Renal cortical epithelial cell (primary cell): ENCODE measurements around the gene GRM1. TPM values are rescaled to one million over a fixed set of nuclear protein-coding genes. Genes with fewer than 3 reads are reported as not detected.
"Not testable (repeated sequence)": the region's sequence is repeated elsewhere in the genome, so short reads cannot be mapped to it uniquely, and the experiment has no call there.

ENCODE experiments used
- DNase-seq: peaks from one replicate; pipeline ENCODE4 v3.0.0-alpha.2; 2011; ENCODE audit warnings: low read depth
- total RNA-seq: library from RNA; depleted of rRNA; stranded (reverse); fragments of >200 nt; gene quantifications from 2 replicates; pipeline ENCODE4 v1.2.3, GENCODE V29; 2014

The GRM1 gene
- total RNA-seq, 1 donor from 2014 or later = 0.10 TPM

DNA sequence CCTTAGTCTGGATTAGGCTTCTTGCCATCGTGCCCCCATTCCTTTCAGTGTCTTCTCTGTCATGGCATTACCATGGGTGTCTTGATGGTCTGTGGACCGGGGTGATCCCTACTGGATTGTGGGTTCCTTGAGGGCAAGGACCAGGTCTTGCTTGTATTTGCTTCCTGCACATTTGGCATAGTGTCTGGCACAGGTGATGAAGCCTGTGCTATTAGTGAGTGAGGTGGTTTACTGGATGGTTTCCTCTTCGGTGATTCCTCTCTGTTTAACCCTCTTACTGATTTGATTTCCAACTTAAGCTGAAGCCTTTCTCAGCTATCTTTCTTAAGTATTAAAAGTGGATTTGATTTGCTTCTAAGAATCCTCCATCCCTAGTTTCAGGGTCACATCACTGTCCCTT is 162.3 kb downstream of the GRM1 start:
- DNase-seq = no peak

DNA sequence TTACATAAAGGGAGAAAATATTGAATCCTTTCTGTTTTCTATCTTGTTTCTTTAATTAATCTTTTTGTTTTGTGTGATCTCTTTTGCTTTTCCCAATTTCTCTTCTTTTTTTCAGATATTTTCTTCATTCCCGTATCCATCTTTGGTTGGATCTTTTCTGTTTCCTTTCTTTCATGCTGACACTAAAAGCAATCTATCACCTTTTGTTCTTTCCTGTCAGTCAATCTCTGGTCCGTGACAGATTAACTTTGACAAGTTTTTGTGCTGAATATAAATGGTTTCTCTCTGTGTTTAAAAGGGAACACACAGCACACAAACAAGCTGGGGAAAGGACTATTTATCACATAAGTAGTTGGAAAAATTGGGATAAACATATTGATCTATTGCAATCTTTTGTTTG is 162.8 kb downstream of the GRM1 start:
- no peak for DNase-seq

DNA sequence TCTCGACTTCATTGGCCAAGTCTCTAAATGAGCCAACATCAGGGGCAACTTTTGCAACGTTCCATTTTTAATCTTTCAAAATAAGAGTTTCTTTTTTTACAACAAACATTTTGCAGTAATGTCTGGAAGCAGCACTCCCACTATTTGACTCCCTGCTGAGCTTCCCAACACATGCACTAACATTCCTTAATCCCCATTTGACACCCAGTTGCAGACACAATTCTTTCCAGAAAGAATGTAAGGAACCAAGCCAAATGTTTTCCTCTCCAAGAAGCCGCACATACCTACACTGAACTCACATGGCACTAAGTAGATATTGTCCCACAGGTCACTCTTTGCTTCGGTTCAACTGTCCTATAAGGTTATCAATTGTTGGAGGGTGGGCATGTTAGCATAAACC is 165.6 kb downstream of the GRM1 start:
- no peak for DNase-seq

DNA sequence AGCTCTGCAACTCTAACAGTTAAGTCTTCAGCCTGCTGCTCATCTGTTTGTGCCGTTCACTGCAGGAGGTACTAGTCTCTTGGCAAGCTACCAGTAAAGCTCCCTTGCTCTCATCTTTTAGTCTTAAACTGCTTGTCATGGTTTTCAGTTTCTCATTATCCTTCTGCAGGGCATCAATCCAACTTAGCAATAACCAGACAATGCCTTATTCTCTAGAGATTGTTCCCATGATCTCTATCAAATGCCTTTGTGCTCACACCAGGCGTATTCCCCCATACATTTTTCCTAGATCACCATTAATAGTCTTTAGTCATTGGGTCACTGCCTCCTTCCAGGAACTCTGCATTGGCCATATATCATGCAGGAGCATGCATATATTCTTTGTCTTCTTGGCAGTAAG is 171.3 kb downstream of the GRM1 start:
- no peak for DNase-seq

DNA sequence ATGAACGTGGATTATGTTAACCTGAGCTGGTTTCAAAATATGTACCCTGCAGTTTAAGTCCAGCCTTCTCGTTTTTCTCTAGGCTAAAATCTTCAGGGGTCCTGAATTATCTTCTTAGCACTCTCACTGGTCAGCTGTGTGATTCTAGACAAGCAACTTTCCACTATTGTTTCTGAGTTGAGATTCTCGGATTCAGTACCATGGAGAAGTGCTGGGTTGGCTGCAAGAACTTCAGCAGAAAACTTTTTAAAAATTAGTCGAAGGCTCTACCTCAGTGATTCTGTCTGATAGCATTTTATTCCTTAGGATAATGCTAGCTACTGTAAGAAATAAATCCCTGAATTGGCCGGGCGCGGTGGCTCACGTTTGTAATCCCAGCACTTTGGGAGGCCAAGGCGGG is 173.7 kb downstream of the GRM1 start:
- no peak for DNase-seq

DNA sequence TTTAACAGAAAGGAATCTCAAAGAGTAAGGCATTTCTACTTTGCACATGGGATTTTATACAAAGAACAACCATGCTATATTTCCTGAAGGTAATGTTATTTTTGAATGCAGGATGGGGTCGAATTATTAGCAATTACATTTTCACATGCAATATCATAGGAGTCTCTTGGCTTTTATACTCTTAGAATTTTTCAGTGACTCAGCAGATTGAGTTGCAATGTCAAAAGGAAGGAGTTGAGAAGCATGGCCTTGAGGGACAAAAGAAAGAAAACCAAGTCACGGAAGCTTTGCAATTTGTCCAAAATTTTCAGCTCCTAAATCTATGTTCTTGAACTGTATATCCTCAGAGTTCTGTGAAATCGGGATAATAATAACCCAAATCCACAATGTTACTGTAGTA is 181.1 kb downstream of the GRM1 start:
- DNase-seq = no peak

DNA sequence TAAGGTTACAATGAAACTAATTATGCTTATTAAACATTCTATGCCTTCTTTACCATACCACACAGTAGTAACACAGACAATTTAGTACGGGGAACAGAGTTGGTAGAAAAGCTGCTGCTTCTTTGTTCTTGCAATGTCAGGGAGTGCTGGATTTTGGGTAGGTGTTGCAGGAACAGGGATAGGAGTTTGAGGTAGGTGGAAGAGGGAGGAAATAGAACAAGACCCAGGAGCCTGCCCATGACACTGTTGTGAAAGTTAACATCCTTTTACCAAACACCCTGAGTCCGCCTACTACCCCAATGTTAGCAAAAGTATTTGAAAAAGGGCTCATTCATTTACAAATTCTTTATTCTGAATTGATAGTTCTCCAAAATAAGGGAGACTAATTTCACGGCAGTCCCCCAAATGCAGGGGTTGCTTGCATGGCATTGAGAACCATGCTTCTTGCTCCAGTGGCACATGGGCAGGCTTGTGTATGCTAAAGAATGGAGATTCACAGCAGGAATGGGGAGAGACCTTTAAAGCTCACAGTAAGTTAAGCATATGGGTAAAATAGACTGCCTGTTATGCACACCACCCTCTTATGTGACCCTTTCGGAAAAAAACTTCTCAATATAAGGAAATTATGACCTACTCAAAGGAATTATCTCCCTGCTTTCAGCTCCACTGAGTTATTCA is 181.7 kb downstream of the GRM1 start:
- DNase-seq = no peak

DNA sequence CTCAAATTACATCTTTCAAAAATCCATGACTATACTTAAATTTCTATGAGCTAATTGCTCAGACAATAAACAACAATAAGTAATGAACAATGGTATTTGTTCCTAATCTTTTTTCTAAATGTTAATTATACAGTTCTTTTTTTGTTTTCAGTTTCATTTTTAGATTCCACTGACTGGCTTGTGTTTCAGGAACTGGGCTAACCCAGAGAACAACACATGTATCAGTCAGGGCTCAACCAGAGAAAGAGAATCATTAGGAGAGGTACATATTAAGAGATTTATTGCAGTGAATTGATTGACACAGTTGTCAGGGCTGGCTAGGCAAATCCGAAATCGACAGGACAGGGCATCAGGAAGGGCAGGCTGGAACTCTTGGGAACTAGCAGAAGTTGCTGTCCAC is 182.8 kb downstream of the GRM1 start:
- DNase-seq = no peak

DNA sequence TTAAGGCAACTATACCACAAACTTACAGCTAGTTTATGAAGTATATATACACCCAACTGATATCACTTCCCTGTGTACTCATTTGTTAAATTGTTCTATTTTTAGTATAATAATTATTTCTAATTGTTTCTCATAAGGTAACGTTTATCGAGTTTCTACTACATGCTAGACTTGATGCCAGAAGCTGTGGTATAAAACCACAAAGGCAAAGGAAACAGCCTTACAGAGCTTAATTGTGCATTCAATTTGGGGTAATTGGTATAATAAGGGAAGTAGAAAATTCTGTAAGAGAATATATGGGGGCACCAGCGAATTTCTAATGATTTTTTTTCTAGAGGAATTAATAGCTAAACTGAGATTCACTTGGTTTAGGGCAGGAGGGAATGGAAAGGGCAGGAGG is 183.9 kb downstream of the GRM1 start:
- DNase-seq = no peak

DNA sequence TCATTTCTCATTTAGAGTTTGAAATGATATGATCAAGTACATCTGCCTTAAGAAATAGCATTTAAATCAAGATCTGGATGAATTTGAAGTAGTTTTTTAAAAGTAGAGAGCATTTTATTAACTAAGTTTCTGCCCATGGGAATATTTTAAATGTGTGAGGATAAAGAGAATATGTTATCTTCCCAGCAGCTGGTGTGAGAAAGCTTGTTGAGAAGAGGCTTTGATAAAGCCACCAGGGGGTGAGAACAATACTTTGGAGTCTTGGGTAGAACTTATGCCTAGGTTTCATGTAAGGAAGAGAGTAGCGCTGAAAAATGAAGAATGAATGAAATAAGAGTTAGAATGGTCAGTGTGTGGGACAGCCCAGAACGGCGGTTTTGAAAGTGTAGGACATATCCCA is 190.2 kb downstream of the GRM1 start:
- no peak for DNase-seq

DNA sequence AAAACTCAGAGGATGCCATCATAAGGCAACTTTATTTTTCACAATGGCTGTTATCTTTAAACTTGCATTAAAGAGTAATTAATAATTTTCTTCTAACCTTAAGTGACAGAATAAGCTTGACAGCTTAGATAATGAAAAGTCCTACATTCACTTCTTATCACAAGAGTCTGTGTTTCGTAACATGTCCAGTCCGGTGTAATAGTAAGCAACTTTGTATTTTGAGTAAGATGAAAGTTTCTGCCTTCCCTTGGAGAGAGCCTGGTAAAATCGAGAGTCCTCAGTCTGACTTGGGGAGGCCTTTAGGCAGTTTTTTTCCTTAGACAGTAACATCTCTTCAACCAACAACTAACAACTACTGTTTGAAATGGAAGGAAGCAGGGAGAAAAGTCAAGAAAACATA is 195.6 kb downstream of the GRM1 start:
- DNase-seq = no peak

DNA sequence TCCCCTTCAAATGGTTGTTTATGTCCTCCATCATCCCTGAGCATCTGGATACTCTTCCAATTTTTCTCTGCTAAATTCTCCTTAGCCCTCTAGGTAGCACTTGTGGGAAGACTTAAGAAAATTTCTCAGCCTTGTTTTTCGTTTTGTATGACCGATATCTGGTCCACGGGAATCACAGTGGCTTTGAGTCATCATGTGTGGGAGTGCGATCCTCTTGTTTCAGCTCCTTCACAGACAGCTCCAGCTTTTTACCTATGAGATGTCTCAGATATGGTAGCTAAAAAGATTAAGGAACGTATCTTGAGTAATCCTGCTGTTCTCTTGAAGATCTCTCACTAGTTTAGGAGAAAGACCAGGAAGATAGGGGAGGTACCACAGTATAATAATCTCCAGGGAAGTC is 196.1 kb downstream of the GRM1 start:
- no peak for DNase-seq

DNA sequence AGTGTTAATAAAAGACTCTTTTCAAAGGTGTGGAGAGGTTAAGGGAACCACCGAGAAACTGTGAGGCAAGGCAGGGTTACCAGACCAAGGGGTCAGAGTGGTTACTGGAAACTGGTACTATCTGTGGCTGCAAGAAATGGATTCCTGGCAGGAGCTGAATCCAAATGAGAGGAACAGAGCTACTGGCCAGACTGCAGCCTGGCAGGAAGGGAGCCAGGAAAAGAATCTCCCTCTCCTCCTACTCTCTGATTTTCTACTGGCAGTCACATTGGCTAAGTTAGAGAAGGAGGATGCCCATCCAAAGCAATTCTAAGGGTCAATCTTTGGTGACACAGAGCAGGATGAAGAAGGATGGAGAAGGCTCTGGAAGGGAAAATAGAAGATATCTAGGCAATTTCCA is 211.5 kb downstream of the GRM1 start:
- DNase-seq = no peak

DNA sequence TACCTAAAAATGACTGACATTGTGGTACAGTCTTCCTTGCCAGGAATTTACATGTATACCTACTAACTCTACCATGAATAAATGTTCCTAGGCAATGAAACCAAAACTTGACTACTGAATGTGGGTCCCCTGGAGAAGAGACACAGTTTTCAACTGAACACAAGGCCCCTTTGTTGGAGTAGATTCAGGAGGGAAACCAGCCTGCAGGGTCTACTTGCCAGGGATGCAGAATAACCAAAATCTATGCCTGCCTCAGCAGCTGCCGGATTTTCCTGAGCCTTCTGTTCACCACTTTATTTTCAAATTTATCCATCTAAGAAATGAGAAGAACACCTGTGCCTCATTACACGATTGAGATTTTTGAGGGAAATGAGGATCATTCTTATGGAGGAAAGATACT is 211.9 kb downstream of the GRM1 start:
- no peak for DNase-seq

DNA sequence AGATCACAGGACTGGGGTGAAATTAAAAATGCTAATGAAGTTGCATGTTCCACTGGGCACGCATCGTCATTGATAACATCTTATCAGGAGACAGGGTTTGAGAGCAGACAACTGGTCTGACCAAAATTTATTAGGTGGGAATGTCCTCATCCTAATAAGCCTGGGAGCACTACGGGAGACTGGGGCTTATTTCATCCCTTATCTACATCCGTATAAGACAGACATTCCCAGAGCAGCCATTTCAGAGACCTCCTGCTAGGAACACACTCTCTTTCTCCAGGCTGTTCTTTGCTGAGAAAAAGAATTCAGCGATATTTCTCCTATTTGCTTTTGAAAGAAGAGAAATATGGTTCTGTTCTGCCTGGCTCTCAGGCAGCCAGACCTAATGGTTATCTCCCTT is 214.8 kb downstream of the GRM1 start:
- DNase-seq = not testable (repeated sequence)

DNA sequence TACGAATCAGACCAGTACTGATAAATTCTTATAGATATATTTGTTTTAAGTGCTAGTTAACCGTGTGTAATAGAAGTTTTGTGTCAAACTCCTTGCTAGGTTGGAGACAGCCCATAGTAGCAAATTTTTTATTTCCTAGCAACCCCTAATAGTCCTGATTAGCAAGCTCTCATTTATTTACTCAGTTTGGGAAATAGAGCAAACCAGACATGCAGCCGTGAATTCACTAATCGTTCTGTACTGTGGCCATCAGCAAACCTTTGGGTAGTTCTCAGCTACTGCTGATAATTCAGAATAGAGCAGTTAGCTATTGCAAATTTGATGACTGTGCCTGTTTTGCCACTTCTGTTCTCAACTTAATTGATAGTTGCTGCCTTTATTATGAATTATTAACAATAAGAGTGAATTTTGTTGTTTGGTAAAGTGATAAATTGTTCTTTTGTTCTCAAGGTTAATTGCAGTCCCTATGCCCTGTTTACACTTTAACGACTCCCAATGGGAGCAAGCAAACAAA is 215.8 kb downstream of the GRM1 start:
- no peak for DNase-seq

DNA sequence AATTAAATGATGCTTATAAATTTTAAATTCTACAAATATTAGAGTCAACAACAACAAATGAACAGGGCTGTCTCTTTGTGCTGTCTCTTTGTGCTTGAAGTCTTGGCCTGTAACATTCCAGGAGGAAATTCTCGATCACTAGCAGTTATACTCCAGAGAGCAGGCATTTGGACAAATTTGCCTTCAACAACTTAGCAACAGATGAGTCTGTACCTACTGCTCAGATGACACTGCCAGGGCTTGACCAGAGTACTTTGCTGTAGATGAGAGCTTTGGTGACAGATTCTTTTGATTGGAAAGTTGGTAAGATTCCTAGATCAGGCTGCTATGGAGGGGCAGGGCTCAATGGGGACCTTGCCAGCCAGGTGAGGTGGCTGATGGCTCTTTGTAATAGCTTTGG is 217.2 kb downstream of the GRM1 start:
- no peak for DNase-seq

DNA sequence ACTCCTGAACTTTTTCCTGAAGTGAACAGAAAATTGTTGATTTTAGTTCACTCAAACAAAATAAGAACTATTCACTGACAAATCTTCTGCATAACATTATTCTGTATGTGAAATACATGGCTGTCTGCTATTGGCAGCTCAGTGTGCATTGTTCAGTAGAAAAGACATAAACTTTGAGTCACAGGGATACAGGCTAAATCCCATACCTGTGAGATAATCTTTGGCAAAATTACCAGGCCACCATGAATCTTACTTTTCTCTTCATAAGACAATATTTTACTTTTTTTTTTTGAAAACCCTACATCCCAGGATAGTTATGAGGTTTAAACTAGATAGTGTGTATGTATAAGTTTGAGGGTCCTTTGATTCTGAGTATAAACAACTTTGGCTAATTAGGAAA is 224.8 kb downstream of the GRM1 start:
- DNase-seq = no peak

DNA sequence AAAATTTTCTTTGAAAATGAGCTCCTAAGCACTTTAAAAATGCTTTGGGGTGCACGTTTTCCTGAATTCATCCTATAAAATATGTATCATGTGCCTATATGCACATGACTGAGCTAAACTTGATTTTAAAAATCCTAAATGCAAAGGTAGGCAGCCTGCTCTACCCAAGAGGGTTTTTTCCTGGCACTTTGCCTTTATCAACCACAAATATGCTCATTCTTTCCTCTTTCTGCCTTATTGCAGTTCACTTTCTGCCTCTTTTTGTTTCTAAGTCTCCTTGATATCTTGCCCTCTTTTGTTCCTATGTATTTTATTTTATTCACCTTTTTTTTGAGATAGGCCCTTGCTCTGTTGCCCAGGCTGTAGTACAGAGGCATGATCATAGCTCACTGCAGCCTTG is 229.3 kb downstream of the GRM1 start:
- no peak for DNase-seq

DNA sequence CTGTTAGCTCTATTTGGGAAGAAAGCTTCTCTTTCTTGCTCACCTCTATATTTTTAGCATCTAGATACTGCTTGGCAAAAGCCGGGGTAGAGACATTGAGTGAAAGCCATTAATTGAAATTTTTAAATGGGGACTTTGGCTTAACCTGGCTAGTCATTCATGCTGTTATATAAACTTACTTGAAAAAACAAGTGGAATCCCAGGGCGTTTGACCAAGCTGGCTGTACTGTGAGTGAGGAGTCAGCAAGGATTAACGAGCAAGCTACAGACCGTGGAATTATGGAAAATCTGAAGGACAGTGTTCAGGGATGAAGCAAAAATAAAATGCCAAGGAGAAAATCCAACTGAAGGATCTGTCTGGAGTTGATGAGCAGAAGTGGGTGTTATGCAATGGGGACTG is 232.0 kb downstream of the GRM1 start:
- no peak for DNase-seq

DNA sequence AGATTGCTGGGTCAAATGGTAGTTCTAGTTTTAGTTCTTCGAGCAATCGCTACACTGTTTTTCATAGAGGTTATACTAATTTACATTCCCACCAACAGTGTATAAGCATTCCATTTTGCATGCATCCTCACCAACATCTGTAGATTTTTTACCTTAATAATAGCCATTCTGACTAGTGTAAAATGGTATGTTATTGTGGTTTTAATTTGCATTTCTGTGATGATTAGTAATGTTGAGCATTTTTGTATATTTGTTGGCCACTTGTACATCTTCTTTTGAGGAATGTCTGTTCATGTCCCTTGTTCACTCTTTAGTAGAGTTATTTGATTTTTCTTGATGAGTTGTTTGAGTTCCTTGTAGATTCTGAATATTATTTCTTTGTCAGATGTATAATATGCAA is 236.2 kb downstream of the GRM1 start:
- DNase-seq = no peak

DNA sequence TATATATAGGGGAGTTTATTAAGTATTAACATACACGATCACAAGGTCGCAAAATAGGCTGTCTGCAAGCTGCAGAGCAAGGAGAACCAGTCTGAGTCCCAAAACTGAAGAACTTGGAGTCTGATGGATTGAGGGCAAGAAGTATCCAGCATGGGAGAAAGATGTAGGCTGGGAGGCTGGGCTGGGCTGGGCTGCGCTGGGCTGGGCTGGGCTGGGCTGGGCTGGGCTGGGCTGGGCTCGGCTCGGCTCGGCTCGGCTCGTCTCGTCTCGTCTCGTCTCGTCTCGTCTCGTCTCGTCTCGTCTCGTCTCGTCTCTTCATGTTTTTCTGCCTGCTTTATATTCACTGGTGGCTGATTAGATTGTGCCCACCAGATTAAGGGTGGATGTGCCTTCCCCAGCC is 238.6 kb downstream of the GRM1 start:
- DNase-seq = no peak

DNA sequence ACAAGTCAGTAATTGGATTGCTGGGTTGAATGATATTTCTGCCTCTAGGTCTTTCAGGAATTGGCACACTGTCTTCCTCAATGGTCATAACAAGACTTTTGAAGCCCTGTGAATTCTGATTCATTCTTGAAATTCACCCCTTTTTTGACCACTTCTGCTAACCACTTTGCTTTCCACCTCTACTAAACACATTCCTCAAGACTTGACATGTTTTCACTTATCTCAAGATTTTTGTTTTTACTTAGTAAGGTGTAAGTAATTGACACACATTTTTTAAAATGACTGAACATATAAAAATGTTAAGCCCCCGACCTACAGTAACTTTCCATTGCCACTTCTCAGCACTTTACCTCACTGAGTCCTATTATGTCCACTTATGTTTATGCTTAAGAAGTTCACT is 239.1 kb downstream of the GRM1 start:
- DNase-seq = no peak

DNA sequence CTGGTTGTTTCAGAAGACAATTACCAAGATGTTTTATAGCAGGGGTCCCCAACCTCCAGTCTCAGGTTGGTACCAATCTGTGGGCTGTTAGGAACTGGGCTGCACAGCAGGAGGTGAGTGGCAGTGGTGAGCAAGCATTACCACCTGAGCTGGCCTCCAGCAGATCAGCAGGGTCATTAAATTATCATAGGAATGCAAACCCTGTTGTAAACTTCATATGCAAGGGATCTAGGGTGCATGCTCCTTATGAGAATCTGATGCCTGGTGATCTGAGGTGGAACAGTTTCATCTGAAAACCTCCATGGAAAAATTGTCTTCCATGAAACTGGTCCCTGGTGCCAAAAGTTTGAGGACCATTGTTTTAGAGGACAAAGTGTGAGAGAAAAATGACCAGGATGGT is 240.6 kb downstream of the GRM1 start:
- DNase-seq = peak; percentile 22
